ENCODE measurements around the gene KRT81.

- TF ChIP-seq CTCF (IDR thresholded peaks at IDR 0.05) (no peak), POLR2A (IDR thresholded peaks at IDR 0.05) (no peak), POLR2AphosphoS5 (IDR thresholded peaks at IDR 0.05) (no peak)
Measured at GRCh38 chr12:52316701-52317100, 25.4 kb upstream of the KRT81 start.

Data from prostate gland (tissue), 2 donors.